GM18526 (cell line): Measurements from ENCODE around the gene SEPTIN10.

ENCODE experiments used
- POLR2A ChIP-seq: IDR thresholded peaks from 3 replicates; pipeline ENCODE4 v1.6.1; 2011; ENCODE audit not compliant: insufficient read length; ENCODE audit errors: extremely low read depth

Gene SEPTIN10

DNA sequence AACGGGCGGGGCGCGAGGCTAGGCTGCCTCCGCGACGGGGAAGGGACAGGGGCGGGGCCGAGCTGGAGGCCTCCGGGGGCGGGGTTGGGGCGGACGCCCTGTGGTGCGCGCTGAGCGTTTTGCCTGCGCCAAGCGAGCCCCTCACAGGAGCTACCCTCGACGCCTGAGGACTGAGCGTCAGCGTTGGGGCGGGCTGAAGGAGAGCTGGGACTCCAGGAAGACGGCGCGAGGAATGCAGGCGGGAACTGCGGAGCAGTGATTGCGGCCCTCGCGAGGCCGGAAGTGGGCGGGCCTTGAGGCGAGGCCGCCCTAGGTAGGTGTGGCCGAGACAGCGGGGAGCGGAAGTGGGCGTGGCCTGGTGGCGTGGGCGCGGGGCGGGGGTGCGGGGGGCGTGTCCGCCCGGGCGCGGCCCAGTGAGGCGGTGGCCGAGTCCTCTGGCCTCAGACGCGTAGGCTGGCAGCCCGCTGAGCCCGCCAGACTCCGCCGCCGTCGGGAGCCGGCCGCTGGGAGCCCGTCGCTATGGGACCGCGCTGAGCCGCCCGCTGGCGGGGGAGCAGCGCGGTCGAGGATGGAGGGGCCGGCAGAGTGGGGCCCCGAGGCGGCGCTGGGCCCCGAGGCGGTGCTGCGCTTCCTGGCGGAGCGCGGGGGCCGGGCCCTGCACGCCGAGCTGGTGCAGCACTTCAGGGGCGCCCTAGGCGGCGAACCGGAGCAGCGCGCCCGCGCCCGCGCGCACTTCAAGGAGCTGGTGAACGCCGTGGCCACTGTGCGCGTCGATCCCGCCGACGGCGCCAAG is at the start of gene SEPTIN10, which contains the start of gene SOWAHC:
SEPTIN10 (minus strand) TSS at position 45 of the 793 bp plus-strand sequence. CDS start 139 bp downstream, outside the sequence.
SOWAHC (plus strand) TSS at position 443 of the 793 bp plus-strand sequence; CDS start at position 569, 126 bp downstream.
- peak; percentile 26 for TF ChIP-seq POLR2A

- no peak for TF ChIP-seq POLR2A
Observed at GRCh38 chr2:109662889-109663288, 49.1 kb upstream of the SEPTIN10 start.

DNA sequence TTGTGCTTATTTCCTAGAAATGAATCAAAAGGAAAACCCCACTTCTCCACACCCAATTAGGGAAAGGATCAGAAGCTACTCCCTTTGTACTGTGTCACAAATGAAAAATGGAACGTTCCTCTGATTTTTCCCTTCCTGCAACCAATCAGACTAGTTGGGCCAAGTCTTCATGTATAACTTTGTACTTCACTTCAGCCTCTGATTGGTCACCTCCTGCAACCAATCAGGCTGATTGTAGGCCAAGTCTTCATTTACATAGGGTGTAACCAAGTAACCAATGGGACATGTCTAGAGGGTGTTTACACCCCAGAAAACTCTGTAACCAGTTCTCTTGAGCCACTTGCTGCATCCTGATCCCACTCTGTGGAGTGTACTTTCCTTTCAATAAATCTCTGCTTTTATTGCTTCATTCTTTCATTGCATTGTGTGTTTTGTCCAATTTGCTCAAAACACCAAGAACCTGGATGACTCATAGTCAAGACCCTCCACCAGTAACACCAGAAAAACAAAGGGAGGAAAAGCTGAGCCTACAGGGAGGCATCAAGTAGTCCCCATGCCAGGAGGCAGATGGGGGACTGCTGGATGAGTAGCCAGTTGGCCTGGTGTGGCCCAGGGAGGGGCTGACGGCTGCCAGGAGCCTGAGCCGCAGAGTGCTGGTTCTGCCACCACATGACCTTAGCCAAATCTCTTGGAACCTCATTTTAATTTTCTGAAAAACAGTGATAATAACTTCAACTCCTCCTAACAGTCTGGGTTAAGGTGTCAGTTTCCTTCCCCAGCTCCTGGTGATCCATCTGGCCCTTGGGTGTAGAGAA is 46.5 kb upstream of the SEPTIN10 start:
- no peak for TF ChIP-seq POLR2A

DNA sequence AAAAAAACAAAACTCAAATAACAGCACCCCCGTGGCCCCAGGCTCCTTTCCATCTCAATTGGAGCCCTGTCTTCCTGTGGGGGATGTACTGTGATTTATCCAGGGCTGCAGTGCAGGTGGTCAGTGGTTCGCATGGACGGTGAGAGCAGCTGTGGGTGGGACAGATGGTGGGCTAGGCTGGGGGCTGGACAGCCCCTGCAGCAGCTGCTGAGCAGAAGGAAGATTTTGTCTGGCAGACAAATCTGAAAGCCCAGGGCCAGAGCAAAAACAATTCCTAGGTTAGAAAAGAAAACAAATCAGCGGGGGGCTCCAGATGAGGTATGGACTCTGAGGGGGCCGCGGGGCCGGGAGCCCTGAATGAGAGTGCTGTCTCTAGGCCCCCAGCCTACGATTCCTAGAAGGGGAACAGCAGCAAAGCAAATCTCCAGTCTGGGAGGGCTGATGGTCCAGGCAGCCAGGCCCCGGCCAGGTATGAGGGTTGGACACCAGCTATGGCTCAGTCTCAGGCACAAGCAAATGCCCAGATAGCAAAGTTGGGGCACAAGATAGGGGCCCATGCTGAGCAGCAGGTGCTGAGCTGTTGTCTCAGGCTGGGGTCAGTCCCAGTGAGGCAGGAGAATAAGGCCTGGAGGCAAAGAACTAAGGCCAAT is 45.8 kb upstream of the SEPTIN10 start:
- no peak for TF ChIP-seq POLR2A

DNA sequence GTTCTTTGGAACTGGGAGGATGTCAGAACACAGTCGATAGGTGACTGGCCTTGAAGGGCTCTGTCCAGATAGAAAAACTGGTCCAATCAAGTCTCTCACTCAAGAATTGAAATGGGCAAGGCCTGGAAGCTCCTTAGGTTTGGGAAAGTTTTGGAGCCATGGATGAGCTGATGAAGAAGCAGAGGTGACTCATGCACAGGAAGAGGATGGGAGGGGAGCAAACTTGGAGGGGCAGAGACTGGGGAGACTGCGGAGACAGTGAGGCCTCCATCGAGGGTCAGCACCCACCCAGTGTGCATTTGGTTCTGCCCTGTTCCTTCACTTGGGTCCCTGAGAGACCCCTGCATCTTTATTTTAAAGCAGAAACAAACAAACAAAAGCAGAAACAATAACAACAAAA is 41.5 kb upstream of the SEPTIN10 start:
- TF ChIP-seq POLR2A = no peak

- TF ChIP-seq POLR2A = no peak
Observed at GRCh38 chr2:109654326-109655050, 40.7 kb upstream of the SEPTIN10 start.

DNA sequence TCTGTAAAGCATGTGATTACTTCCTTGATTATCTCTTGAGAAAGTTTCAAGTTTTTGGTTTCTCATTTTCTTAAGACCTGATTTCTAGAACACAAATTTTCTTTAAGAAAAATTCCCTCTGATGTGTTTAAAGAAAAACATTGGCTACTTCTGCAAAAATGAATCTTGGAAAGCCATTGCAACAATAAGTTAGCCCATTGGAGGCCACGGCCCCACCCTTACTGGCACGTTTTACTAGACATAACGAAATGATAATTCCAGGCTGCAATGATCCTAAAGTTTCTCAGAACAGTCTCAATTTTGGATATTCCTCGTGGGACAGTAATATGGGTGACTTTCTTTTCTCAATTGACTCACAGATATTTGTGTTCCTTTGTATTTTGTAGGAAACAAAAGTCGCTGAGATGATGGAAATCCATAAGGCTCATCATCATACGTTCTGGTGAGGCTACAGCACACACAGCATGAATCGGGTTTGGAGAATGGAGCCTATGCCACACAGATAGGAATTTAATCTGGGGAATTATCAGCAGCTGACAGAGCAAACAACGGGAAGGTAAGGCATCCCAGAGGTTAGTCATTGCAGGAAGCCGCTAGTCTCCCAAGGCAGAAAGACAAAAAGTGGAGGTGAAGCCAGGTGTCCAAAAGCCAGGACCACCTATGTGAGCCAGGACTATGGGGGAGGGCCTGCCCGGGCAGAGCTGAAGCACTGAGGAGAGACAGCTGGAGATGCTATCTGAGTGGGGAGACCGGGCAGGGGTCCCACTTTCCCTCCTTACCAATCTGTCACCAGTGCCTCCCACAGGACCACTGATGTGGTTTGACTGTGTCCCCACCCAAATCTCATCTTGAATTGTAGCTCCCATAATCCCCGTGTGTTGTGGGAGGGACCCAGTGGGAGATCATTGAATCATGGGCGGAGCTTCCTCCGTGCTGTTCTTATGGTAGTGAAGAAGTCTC is 36.2 kb upstream of the SEPTIN10 start:
- TF ChIP-seq POLR2A = no peak

DNA sequence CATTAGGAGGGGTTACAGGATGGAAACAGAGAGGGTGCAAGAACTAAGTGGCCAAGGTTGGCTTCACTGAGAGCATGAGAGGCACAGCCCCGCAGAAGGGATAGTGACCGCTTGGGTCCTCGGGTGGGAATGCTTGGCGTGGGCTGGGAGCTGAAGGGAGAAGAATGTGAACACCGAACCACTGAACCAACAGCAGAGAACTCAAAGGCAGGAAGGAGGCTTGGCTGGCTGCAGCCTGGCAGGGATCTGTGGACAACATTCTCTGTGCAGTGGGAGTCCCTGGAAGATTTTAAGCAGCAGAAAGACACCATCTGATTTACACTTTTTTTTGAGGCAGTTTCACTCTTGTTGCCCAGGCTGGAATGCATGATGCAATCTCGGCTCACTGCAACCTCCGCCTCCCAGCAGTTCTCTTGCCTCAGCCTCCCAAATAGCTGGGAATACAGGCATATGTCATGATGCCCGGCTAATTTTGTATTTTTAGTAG is 34.3 kb upstream of the SEPTIN10 start:
- TF ChIP-seq POLR2A = no peak

DNA sequence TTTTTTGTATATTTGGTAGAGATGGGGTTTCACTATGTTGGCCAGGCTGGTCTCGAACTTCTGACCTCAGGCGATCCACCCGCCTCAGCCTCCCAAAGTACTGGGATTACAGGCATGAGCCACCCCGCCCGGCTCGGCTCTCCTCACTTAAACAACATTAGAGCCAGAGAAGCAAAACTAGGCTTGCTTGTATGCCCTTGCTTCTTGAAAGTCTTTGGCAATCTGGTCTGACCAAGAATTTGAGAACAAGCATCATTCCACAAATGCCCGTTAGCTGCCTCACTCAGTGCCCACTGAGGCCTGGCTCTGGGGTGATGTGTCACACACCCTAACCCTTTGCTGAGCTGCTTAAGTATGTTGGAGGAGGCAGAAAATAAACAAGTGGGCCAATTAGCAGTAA is 33.9 kb upstream of the SEPTIN10 start:
- TF ChIP-seq POLR2A = no peak

GRCh38 chr2:109646961-109647360 is 33.2 kb upstream of the SEPTIN10 start:
- TF ChIP-seq POLR2A = no peak

GRCh38 chr2:109645412-109646184 is 31.8 kb upstream of the SEPTIN10 start:
- no peak for TF ChIP-seq POLR2A

GRCh38 chr2:109644571-109645275 is 31.0 kb upstream of the SEPTIN10 start:
- TF ChIP-seq POLR2A = no peak
